ENCODE results near the gene SLC52A1.

Gene SLC52A1

DNA sequence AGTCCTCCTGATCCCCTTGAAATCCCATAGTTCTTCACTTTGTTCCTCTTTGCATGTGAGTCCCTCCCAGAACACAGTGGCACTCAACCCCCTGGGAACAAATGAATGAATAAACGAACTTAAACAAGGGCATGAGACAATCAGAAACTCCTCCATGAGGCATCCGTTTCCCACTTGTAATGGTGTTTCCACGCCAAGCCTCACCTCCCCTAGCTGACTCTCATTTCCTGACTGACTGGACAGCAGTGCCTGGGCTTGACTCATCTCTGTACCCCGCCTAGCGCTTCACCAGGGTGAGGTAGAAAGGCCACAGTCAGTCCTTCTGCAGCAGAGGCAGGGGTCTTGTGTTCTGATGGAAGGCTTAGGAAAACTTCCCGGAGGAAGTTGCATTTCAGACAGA, 23.3 kb downstream of the SLC52A1 start:
- TF ChIP-seq, protein P1, sequence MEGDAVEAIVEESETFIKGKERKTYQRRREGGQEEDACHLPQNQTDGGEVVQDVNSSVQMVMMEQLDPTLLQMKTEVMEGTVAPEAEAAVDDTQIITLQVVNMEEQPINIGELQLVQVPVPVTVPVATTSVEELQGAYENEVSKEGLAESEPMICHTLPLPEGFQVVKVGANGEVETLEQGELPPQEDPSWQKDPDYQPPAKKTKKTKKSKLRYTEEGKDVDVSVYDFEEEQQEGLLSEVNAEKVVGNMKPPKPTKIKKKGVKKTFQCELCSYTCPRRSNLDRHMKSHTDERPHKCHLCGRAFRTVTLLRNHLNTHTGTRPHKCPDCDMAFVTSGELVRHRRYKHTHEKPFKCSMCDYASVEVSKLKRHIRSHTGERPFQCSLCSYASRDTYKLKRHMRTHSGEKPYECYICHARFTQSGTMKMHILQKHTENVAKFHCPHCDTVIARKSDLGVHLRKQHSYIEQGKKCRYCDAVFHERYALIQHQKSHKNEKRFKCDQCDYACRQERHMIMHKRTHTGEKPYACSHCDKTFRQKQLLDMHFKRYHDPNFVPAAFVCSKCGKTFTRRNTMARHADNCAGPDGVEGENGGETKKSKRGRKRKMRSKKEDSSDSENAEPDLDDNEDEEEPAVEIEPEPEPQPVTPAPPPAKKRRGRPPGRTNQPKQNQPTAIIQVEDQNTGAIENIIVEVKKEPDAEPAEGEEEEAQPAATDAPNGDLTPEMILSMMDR (IDR thresholded peaks at IDR 0.05; ENCODE audit: unreplicated experiment in 3 of 3) = no peak
- no peak overlapping the region for H3K27ac Mint-ChIP-seq
- peaks cover 54% of the 10 kb centered on the region for H3K36me3 Mint-ChIP-seq (ENCODE audit: low read depth)
- no peaks in the 10 kb centered on the region for H3K4me1 Mint-ChIP-seq
- H3K4me3 Mint-ChIP-seq = no peak overlapping the region
- H3K9me3 Mint-ChIP-seq = no peaks in the 10 kb centered on the region
- H3K27me3 Mint-ChIP-seq (ENCODE audit: low read depth) = no peaks in the 10 kb centered on the region

DNA sequence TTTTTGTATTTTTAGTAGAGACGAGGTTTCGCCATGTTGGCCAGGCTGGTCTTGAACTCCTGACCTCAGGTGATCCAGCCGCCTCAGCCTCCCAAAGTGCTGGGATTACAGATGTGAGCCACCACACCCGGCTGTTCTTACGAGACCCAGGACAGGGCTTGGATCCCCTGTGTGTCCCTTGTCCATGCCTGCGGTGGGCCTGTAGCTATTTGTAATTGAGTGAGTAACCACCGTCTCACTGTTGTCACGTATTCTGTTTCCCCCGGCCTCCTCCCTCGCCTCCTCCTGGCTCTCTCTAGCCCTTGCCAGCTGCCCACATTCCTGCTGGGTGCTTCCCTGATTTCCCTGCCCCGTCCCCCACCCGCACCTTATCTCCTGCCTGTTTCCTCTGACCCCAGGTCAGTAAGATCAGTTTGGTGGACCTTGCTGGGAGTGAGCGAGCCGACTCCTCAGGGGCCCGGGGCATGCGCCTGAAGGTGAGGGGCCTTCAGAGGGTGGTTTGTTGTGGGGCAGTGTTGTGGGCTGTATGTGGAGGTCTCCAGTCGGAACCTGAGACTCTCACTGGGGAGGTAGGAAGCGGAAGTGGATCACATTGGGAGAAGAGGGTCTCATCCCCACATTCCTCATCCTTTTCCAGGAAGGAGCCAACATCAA, 31.9 kb downstream of the SLC52A1 start:
- H3K4me3 Mint-ChIP-seq = peak overlapping the region in 1 of 3 experiments; percentile 43
- TF ChIP-seq, protein P1 (IDR thresholded peaks at IDR 0.05; ENCODE audit: unreplicated experiment in 3 of 3) = no peak
- no peaks in the 10 kb centered on the region for H3K9me3 Mint-ChIP-seq
- no peak overlapping the region for H3K27ac Mint-ChIP-seq
- H3K36me3 Mint-ChIP-seq (ENCODE audit: low read depth) = peaks cover 62% of the 10 kb centered on the region
- H3K27me3 Mint-ChIP-seq (ENCODE audit: low read depth) = no peaks in the 10 kb centered on the region
- peaks cover 18% of the 10 kb centered on the region for H3K4me1 Mint-ChIP-seq

DNA sequence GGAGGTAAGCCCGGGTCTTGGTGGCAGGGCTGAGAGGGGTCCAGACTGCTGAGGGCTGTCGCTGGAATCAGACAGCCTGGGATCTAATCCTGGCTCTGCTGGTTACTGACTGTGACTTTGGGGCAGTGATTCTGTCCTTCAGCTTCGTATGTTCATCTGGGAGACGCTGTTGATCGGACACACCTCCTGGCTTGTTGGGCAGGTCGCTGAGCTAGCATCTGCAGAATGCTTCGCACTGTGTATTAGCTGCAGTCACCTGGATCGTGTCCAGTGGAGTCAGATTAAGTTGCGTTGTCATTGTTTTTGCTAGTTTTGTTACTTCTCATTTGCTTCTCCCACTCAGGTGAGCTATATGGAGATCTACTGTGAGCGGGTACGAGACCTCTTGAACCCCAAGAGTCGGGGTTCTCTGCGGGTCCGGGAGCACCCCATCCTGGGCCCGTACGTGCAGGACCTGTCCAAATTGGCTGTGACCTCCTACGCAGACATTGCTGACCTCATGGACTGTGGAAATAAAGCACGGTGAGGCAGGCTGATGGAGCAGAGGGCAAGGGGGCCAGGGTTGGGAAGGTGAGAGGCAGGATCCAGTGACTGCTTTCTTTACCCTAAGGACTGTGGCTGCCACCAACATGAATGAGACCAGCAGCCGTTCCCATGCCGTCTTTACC, 33.0 kb downstream of the SLC52A1 start:
- no peak overlapping the region for H3K27ac Mint-ChIP-seq
- peaks cover 53% of the 10 kb centered on the region for H3K36me3 Mint-ChIP-seq (ENCODE audit: low read depth)
- TF ChIP-seq, protein P1 (IDR thresholded peaks at IDR 0.05; ENCODE audit: unreplicated experiment in 3 of 3) = no peak
- no peaks in the 10 kb centered on the region for H3K27me3 Mint-ChIP-seq (ENCODE audit: low read depth)
- peak overlapping the region in 2 of 3 experiments; percentile 46 to 60 for H3K4me3 Mint-ChIP-seq
- H3K4me1 Mint-ChIP-seq = peaks cover 18% of the 10 kb centered on the region
- no peaks in the 10 kb centered on the region for H3K9me3 Mint-ChIP-seq

DNA sequence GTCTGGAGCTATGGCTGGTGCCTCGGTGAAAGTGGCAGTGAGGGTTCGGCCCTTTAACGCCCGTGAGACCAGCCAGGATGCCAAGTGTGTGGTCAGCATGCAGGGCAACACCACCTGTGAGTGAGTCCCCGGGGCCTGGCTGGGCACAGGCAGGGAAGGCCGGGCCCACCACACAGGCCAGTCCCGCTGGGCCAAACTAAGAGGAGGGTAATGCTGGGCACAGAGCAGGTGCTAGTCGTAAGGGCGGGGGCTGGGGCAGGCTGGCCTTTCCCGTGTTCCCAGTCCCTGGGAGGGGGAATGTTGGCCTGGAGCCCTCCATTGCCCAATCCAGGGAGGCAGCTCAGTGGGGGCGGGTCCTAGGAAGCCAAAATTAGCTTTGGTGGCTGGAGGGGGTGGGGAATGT, 35.0 kb downstream of the SLC52A1 start:
- Mint-ChIP-seq H3K27me3 (ENCODE audit: low read depth) (no peaks in the 10 kb centered on the region), H3K4me3 (peak overlapping the region; percentile 80 to 83 (median 82)), H3K9me3 (no peaks in the 10 kb centered on the region), H3K36me3 (ENCODE audit: low read depth) (peaks cover 40% of the 10 kb centered on the region), H3K4me1 (peaks cover 22% of the 10 kb centered on the region), H3K27ac (no peak overlapping the region)
- TF ChIP-seq, protein P1 (IDR thresholded peaks at IDR 0.05; ENCODE audit: unreplicated experiment in 3 of 3) = no peak

DNA sequence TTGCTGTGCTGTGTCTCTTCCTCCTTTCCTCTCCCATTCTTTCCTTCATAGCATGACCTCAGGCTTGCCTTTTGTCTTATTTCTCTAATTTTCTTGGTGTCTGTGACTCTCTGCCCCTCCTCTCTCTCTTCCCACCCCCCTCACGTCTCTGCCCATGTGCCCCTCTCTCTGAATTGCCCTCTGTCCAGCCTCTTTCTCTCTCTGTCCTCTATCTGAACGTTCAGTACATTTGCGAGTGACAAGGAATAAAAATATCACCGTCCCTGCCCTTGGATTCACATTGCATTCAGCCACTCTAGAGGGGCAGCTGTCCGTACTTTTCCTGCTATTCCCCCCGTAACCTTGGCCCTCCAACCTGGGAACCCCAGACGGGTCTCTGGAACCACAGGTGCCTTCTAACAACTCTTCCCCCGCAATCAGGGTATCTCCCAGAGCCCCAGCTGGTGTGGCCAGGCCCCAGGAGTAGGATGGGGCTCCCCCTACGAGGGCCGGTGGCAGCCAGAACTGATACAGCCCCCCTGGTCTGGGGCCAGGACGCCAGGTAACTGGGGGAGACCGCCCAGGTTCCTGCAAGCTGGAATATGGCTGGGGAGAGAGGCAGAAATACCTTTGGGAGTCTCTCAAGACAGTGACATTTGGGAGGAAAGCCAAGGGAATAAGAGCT, 35.7 kb downstream of the SLC52A1 start:
- H3K4me3 Mint-ChIP-seq = peak overlapping the region; percentile 80 to 83 (median 82)
- H3K27ac Mint-ChIP-seq = peak overlapping the region; percentile 29 to 78 (median 50)
- TF ChIP-seq, protein P1 (IDR thresholded peaks at IDR 0.05; ENCODE audit: unreplicated experiment in 3 of 3) = no peak
- H3K4me1 Mint-ChIP-seq = peaks cover 22% of the 10 kb centered on the region
- no peaks in the 10 kb centered on the region for H3K9me3 Mint-ChIP-seq
- H3K36me3 Mint-ChIP-seq (ENCODE audit: low read depth) = peaks cover 34% of the 10 kb centered on the region
- no peaks in the 10 kb centered on the region for H3K27me3 Mint-ChIP-seq (ENCODE audit: low read depth)
